ENCODE measurements around the gene GRAP2. TPM values are rescaled to one million over a fixed set of nuclear protein-coding genes. Genes with fewer than 3 reads are reported as not detected.

The GRAP2 gene
- total and polyA plus RNA-seq, 9 of the 15 experiments (the other 6 are each of a cell fraction or from before 2014, with no cell fraction given) = 4.8 to 88.7 (median 60.4) TPM

- TF ChIP-seq RERE (CRISPR knock-in tag; IDR thresholded peaks at IDR 0.05; ENCODE audit: borderline replicate concordance) = no peak
- TF ChIP-seq MYC (IDR thresholded peaks at IDR 0.05; ENCODE audit: low read depth, low read length) = no peak
- peak; percentile 42; the same call in 1 of the 2 replicates for TF ChIP-seq MYC (CRISPR knock-in tag; IDR thresholded peaks at IDR 0.05; ENCODE audit: borderline replicate concordance, low read depth)
- TF ChIP-seq VEZF1 (CRISPR knock-in tag; IDR thresholded peaks at IDR 0.05) = peak; percentile 61; the same call in 1 of the 2 replicates
Measured at GRCh38 chr22:39988386-39989114, 87.7 kb downstream of the GRAP2 start (continued).

All from K562 (cell line).